Testis (tissue), 2 donors: ENCODE results near the gene EXOC3L2.

Experiments
- POLR2A ChIP-seq: fragments of 450-650 bp; IDR thresholded peaks from one replicate; pipeline ENCODE4 v1.6.1; 2017; ENCODE audit warnings: antibody characterized with exemption, mild to moderate bottlenecking, moderate library complexity
- TF ChIP-seq, protein P1 (sequence below), 3 experiments: fragments of 450-650 bp in 2 of 3; fragments of 200-600 bp in 1 of 3; sonication (generic) in 1 of 3; IDR thresholded peaks; one replicate each; pipeline ENCODE4 v1.5.1; 2016 to 2019; ENCODE audit warnings: antibody characterized with exemption in 3 of 3, mild to moderate bottlenecking in 2 of 3, moderate library complexity in 1 of 3

DNA sequence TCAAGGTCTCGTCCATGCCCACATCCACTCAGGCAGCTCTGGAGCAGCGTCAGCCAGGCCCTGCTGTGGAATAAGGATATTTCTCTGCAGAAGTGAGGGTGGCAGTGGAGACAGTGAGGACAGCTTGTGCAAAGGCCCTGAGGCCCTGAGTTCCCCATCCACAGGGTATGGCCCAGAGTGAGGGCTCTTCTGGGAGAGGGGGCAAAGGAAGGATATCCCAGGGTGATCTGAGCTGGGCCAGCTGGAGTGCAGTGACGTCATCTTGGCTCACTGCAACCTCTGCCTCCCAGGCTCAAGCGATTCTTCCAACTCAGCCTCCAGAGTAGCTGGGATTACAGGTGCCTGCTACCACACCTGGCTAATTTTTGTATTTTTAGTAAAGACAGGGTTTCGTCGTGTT, 17.4 kb upstream of the EXOC3L2 start:
- TF ChIP-seq, protein P1, sequence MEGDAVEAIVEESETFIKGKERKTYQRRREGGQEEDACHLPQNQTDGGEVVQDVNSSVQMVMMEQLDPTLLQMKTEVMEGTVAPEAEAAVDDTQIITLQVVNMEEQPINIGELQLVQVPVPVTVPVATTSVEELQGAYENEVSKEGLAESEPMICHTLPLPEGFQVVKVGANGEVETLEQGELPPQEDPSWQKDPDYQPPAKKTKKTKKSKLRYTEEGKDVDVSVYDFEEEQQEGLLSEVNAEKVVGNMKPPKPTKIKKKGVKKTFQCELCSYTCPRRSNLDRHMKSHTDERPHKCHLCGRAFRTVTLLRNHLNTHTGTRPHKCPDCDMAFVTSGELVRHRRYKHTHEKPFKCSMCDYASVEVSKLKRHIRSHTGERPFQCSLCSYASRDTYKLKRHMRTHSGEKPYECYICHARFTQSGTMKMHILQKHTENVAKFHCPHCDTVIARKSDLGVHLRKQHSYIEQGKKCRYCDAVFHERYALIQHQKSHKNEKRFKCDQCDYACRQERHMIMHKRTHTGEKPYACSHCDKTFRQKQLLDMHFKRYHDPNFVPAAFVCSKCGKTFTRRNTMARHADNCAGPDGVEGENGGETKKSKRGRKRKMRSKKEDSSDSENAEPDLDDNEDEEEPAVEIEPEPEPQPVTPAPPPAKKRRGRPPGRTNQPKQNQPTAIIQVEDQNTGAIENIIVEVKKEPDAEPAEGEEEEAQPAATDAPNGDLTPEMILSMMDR (IDR thresholded peaks at IDR 0.05) = no peak
- TF ChIP-seq POLR2A = no peak
